GM18520 (cell line): ENCODE results near the gene KIF15.
"Not testable (repeated sequence)": the region's sequence is repeated elsewhere in the genome, so short reads cannot be mapped to it uniquely, and the experiment has no call there.

Experiments
- ATAC-seq: cut with Tn5 transposase; IDR thresholded peaks from one replicate; pipeline ENCODE4 v1.9.1; 2021; ENCODE audit not compliant: unreplicated experiment

The KIF15 gene

DNA sequence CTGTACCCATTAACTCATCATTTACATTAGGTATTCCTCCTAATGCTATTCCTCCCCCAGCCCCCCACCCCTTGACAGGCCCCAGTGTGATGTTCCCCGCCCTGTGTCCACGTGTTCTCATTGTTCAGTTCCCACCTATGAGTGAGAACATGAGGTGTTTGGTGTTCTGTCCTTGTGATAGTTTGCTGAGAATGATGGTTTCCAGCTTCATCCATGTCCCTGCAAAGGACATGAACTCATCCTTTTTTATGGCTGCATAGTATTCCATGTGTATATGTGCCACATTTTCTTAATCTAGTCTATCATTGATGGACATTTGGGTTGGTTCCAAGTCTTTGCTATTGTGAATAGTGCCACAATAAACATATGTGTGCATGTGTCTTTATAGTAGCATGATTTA, 54.7 kb downstream of the KIF15 start:
- not testable (repeated sequence) for ATAC-seq

DNA sequence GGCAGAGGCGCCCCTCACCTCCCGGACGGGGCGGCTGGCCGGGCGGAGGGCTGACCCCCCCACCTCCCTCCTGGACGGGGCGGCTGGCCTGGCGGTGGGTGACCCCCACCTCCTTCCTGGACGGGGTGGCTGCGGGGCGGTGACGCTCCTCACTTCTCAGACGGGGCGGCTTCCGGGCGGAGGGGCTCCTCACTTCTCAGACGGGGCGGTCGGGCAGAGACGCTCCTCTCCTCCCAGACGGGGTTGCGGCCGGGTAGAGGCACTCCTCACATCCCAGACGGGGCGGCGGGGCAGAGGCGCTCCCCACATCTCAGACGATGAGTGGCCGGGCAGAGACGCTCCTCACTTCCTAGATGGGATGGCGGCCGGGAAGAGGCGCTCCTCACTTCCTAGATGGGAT, 59.6 kb downstream of the KIF15 start:
- ATAC-seq, result not testable (repeated sequence)

DNA sequence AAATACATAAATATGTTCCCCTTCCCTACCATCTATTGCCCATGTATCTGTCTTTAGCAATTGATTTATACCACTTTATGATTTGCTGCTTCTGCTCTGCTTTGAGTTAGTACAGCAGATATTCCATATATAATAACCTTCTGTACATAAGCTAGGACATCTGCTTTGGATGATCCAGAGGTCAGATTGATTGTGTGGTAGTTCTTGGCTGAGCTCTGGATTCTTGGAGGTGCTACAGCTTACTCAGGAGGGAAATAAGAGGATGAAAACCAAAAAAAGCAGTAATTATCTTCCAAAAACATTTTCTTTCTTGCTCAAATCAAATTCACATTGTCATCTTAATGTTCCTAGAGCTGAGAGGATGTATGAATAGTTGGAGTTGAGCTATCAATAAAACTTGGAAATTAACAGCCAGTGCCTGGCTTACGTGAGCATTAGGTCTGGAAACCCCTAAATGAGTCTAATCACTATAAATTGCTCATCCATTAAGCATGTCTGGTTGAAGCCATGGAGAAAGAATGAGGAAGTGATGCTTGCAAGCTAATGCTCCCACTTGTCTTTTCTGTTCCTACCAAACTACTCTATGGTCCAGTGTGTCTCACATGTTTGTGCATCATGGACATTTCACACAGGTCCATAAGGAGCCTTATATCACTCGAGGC, 63.8 kb downstream of the KIF15 start:
- ATAC-seq, result no peak

DNA sequence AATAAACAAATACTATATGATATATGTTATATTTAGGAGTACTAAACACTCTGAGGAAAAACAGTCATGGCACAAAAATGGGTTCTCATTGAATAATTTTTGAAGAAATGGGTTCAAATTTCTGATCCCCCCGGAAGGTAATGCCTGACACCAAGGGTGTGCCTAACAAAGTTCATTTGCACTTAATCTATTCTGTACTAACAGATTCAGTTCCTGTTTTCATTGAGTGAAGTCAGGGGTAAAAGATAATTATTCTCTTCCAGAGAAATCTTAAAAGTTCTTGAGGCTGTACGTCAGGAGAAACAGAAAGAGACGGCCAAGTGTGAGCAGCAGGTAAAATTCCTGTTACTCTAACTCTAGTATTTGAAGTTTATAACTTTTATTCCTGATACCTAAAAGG, 65.6 kb downstream of the KIF15 start:
- ATAC-seq, result no peak

DNA sequence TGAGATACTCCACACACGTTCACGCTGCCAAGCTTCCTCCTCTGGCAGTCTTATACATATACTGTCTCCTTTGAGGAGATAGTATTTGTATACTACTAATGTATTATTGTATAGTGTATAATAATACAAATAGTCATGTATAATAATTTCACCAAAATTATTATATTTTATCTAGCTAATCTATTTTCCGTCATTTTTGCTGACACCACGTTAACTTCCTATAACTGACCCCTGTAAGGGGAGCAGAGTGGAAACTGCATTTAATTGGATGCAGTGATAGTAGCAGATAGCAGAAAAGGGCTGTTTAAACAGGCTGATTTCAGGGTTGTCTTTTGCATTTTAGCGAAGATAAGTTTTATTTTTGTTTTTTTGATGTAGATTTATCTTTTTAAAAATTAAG, 69.6 kb downstream of the KIF15 start:
- ATAC-seq, result no peak

DNA sequence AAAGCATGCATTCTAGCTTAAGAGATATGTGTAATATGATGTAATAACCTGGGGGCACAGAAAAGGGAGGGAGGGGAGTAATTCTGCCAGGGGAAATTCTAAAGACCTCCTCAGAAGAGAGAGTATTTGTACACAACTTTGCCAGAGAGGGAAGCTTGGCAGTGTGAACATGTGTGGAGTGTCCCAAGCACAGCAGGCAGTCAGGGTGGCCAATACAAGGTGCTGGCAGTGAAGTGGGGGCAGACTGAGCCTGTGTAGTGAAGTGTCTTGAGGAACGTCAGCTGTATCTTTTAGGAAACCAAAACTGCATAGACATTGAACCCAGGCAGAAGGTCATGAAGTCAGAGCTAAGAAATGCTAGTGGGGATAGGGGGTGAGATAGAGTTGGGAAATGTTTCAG, 70.4 kb downstream of the KIF15 start:
- no peak for ATAC-seq

DNA sequence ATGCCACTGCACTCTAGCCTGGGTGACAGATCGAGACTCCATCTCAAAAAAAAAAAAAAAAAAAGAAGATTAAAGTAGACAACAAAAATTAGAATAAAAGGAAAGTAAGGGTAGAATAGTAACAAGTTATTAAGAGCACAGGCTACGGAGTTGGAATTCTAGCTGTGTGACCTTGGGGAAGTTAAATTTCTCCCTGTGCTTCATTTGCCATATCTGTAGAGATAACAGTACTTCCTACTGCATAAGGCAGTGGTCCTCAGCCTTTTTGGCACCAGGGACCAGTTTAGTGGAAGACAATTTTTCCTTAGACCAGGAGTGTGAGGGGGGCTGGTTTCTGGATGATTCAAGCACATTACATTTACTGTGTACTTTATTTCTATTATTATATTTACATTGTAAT, 71.4 kb downstream of the KIF15 start:
- ATAC-seq, result no peak

DNA sequence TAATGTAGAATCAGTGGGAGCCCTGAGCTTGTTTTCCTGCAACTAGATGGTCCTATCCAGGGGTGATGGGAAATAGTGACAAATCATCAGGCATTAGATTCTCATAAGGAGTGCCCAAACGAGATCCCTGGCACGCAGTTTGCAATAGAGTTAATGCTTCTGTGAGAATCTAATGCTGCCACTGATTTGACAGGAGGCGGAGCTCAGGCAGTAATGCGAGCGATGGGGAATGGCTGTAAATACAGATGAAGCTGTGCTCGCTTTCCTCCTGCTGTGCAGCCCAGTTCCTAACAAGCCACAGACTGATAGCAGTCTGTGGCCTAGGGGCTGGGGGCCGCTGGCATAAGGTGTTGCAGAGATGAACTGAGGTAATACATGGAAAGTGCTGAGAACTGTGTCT, 71.8 kb downstream of the KIF15 start:
- ATAC-seq, result no peak

DNA sequence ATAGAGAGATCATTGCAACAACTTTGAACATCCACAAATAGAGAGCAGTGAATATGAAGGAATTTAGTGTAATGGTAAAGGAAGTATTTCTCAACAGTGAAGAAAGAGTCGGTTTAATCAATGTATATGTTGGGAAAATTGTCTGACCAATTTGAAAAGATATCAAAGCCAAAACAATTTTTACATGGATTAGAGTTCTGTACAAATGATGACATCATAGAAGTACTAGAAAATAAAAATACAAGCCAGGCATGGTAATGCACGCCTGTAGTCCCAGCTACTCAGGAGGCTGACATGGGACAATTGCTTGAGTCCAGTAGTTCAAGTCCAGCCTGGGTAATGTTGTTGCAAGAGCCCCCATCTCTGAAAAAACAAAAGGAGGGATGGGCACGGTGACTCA, 74.1 kb downstream of the KIF15 start:
- ATAC-seq, result no peak

DNA sequence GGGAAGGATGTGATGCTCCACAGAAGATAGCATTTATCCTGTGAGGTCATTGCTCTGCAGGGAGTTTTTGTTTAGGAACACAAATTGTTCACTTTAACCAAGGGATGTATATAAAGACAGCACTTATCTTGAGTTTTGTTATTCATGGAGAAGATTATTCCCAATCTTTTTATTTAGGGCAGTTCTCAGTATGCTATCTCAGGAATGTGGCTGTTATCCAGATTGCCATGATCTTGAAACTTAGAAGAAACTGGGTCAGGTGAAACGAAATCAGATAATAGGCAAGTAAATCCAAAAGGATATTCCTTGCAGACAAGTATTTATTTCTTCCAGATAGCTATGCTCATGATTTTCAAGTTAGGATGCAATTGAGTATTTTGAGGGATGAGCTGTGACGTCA, 80.8 kb downstream of the KIF15 start:
- ATAC-seq, result no peak

DNA sequence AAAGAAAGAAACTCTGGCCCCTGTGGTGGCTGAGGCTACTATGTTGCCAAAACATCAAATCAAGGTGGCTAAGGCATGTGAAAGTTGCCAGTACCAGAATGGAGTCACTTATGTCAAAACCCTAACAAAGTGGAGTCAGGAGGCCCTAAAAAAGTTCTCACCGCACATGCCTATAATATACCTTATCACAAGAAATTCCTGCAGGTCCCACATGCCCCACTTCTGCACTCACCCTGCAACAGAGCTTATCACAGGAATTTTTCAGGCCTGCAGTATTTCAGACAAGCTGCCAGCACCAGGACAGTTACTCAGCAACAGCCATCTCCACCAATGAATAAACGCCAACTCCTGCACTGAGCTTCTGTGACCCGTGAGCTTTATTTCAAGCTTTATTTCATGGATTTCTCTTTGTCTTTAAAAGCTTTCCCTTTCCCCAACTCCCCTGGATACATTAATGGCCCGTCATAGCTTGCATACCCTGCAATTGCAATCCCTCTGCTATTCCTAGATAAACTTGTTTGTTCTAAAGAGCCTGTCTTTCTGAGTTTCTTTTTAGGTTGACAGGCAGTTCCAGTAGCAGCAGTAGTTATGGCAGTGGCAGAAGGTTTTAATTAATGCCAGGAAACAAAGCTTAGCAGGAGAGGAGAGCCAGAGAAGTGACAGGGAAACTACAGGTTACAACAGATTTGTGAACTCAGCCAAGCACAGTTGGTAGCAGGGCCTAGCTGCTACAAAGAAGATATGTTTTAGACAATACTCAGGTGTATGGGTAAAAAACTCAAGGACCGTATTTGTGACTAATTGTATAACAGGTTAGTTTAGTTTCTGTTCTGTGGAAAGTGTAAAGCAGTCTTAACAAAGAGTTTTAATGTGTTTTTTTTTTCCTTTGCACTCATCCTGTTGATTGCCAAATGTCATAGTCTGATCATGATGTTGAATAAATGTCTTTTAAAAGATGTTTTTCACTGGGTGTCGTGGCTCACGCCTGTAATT, 84.2 kb downstream of the KIF15 start:
- no peak for ATAC-seq

DNA sequence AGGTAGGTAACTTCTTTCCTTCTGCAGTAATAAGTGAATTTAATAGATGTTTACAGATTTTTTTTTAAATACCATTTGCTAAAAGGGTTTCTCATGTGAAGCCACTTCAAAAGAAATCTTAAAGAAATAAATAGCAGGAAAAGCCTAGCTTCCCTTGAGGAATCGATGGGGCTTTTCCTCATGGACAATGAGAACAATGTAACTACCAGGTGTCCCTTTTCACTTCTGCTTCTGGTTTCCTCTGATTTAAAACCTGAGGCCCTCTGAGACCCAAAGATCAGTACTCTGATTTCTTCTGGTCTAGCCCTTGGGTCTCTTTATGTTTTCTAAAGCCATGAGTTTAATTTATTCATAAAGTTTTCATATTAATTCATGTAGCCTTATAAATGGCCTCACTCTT, 87.0 kb downstream of the KIF15 start:
- ATAC-seq, result no peak

DNA sequence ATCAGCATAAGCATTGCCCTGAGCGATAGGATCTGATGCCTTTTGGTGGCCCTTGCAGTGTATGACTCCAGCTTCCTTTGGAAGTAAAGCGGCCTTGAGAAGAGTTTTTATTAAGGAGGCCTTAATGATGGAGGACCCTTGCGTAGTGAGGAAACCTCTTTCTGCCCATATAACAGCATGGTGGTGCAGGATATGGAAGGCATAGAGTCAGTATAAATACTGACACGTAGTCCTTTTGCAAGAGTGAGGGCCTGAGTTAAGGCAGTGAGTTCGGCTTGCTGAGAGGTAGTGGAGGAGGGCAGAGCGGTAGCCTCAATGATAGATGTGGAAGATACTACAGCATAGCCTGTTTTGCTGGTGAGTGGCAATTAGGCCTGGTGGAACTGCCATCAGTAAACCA, 95.1 kb downstream of the KIF15 start:
- not testable (repeated sequence) for ATAC-seq

DNA sequence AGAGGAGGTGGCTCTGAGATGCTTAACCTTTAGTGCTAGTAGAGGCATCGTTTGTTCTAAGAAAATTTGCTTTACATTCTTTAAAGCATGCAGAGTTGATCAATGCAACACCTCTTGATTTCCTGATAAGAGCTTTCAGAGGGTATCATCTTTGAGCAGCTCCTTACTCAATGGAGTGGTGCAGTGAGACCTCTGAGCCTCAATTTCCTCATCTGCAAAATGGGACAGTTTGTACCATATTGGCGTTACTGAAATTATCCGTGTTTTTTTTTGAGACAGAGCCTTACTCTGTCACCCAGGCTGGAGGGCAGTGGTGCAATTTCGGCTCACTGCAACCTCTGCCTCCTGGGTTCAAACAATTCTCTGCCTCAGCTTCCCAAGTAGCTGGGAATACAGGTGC, 98.5 kb downstream of the KIF15 start:
- no peak for ATAC-seq

DNA sequence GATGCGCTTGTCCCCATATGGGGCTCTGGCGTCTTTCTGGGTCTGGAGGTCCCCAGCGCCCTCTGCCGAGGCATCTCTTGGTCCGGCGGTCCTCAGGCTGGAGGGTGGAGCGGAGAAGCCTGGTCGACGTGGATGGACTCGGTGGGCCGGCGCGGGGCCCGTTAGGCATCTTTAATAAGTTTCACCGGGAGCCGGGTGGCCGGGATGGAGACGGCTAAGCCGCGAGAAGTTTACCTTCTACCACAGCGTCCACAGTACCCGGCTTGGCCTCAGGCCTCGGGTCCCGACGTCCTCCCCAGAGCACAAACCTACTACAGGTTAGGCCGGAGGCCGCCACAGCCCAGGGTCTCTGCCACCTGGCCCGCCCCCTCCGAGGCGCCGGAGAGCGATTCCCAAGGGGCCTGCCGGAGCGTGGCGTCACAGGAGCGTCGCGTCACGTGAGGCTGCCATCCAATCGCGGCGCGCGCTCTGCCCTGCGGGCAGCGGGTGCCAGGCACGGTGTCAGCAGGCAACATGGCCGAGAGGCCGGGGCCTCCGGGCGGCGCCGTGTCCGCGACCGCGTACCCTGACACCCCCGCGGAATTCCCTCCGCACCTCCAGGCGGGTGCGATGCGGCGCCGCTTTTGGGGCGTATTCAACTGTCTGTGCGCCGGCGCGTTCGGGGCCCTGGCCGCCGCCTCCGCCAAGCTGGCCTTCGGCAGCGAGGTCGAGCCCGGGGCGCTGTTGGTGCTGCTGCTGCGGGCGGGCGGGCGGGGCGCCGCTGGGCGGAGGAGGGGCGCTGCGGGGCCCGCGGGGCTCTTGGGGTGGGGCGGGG, 100.0 kb downstream of the KIF15 start, which contains the start of gene TMEM42:
TSS of gene TMEM42 (plus strand) at position 501 of the 814 bp plus-strand sequence. CDS start at position 514, 13 bp downstream.
- peak; percentile 93 for ATAC-seq

DNA sequence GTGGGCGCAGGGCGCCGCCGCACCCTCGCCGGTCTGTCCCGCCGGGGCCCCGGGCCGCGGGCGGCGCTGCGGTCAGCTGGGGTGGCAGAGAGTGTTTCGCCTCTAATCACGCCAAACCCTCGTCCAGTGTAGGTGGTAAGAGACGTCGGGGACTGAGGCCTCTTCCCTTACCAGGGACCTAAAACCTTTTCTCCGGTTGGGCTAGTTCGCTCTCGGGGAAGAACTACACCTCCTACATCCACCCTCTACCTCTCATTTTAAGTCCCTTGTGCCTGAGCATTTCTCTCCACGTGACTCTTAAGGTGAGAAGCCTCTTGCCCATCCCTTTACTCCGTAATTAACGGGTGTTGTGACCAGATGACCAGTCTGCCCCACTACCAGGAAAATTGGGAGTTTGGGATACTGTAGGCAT, 100.6 kb downstream of the KIF15 start:
- peak; percentile 21 for ATAC-seq

DNA sequence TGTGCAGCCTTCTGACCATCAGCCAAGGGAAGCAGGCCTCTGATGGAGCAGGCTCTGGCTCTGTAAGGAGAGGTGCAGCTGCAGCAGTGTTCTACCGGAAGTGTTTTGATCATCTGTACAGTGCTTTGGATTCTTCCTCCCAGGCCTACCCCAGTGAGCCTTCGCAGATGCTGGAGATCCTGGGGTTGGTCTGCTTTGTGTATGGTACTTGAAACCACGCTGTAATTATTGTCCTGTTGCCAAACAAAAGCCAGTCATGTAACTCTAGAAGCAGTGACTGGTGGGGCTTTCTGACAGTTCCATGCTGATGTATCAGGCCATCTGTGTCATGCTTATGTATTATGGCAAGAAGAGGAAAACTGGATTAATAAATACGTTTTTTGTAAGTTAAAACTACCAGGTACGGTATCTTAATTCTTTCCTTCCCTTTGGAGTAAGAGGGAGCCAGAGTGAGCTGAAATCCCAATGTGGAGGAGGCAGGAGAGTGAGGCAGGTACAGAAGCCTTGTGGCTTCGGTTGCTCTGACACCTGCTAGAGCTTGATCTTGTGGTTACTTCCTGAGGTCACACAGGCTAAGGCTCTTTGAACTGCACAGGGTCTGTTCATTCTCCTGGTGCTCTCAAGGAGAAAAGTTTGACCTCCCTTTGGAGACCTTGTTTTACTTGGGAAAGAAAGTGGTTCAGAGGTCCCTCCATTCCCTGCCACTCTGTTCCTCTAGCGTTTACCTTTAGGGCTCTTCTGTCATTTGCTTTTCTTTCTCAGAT, 103.9 kb downstream of the KIF15 start:
- ATAC-seq, result no peak

DNA sequence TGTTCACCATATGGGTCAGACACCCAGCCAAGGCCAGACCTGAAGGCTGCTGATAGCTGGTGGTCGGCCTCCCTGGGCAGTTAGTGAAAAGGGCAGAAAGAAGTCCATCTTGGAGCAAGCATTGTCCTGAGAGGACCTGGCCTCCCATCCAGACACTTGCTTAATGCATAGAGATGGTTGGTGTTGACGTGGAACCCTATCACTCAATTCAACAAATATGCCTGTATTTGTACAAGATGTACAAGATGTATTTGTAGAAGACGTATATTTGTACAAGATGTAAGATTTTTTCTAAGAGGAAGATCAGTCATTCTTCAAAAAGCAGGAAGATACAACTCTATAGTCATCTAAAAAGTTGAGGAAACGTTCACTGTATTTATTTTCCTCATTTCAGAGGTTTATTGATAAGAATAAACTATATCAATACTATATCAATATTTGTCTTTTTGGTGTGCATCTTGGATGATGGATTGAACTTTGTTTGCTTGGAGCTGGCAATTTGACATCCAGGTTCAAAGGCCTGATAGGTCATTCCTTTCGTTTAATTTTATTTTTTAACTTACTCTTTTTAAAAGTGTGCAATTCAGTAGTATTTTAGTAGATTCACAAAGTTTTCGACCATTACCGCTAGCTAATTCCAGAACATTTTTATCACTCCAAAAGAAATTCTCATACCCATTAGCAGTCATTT, 106.0 kb downstream of the KIF15 start:
- ATAC-seq, result no peak

DNA sequence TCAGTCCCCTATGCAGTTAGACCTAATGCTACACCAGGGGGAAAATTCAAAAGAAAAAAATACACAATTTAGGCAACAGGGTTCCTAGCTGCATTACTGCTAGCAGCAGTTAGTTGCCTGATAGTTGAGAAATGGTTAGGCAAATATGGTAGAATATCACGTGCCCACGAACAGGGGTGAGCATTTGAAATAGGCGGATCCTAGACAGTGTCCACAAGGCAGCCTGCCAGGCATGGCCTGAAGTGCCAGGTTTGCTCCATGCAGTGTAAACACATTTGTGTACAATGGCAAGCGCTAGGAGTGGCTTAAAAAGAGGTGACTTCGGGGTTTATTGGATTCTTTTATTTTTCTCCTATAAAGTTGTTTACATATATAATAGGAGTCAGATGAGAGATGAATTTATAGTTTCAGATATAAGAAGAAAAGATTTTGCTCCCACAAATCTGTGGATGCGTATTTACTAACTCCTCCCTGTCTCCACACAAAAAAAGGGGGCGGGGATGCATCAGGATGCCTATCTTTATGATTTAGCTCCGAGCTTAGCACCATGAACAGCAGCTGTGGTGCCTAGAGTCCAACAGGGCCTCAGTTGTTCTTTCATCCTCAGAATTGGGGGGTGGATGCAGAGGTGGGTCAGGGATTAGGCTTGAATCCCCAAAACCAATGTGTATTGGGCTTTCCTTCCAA, 108.9 kb downstream of the KIF15 start:
- no peak for ATAC-seq
